HEK293 (cell line): Measurements from ENCODE around the gene CHPT1.
A peak's percentile ranks its signal among the peaks of the same experiment; 100 is the strongest.

Source experiments
- CTCF ChIA-PET: fragments of 350-600 bp; formaldehyde crosslinking; extraction: SDS; loops from one replicate; lab custom pipeline; 2021; ENCODE audit warnings: antibody characterized with exemption; lab: Yijun Ruan, JAX
- POLR2A ChIA-PET: fragments of 300-600 bp; formaldehyde crosslinking; extraction: SDS; loops from one replicate; lab custom pipeline; 2020; ENCODE audit warnings: antibody characterized with exemption, inconsistent platforms; lab: Yijun Ruan, JAX
- H3K27ac ChIP-seq: fragments of 200-500 bp; sonication (Bioruptor generic); 2 replicates; pipeline ENCODE4 v1.5.1; 2014; ENCODE audit warnings: low read depth, low read length, control low read depth, inconsistent platforms; ENCODE audit errors: extremely low read depth
- H3K36me3 ChIP-seq, 2 experiments: fragments of 200-500 bp in 1 of 2; sonication (Bioruptor generic) in 1 of 2; 1 replicate in 1 of 2; 2 replicates in 1 of 2; pipeline ENCODE4 v1.5.1; 2014 to 2017; ENCODE audit warnings: inconsistent platforms in 2 of 2, low read length in 2 of 2; ENCODE audit not compliant: control insufficient read depth in 2 of 2, insufficient read depth in 1 of 2
- H3K4me1 ChIP-seq: fragments of 200-500 bp; sonication (Bioruptor generic); 2 replicates; pipeline ENCODE4 v1.5.1; 2014; ENCODE audit warnings: mild to moderate bottlenecking, low read length, inconsistent platforms; ENCODE audit not compliant: control insufficient read depth, insufficient read depth
- H3K4me3 ChIP-seq: 2 replicates; pipeline ENCODE4 v1.5.1; 2011; ENCODE audit warnings: low read depth, mild to moderate bottlenecking, control low read depth, low read length, moderate library complexity
- H3K9me3 ChIP-seq: fragments of 200-500 bp; sonication (Bioruptor generic); 2 replicates; pipeline ENCODE4 v1.5.1; 2014; ENCODE audit warnings: low read depth, low read length, inconsistent platforms; ENCODE audit not compliant: control insufficient read depth, insufficient read depth
- BCL6B ChIP-seq: fragments of 450-650 bp; formaldehyde crosslinking; IDR thresholded peaks from 2 replicates; pipeline ENCODE4 v1.5.1; 2017; ENCODE audit warnings: missing biosample characterization, missing genetic modification characterization
- FEZF1 ChIP-seq: fragments of 450-650 bp; formaldehyde crosslinking; IDR thresholded peaks from 2 replicates; pipeline ENCODE4 v1.5.1; 2016; ENCODE audit warnings: missing biosample characterization, missing genetic modification characterization
- IKZF3 ChIP-seq: fragments of 450-650 bp; IDR thresholded peaks from 2 replicates; pipeline ENCODE4 v1.5.0; 2018; ENCODE audit warnings: missing biosample characterization, mild to moderate bottlenecking, missing genetic modification characterization, moderate library complexity
- KLF10 ChIP-seq: fragments of 450-650 bp; IDR thresholded peaks from 2 replicates; pipeline ENCODE4 v1.5.1; 2018; ENCODE audit warnings: missing biosample characterization, mild to moderate bottlenecking, missing genetic modification characterization
- KLF16 ChIP-seq: fragments of 450-650 bp; formaldehyde crosslinking; IDR thresholded peaks from 2 replicates; pipeline ENCODE4 v1.5.1; 2017; ENCODE audit warnings: missing biosample characterization, missing genetic modification characterization
- PBX3 ChIP-seq: sonication (generic); formaldehyde crosslinking; IDR thresholded peaks from 2 replicates; pipeline ENCODE4 v1.8.1; 2022; ENCODE audit warnings: mild to moderate bottlenecking, moderate library complexity, missing genetic modification reagents
- PRDM2 ChIP-seq: fragments of 450-650 bp; formaldehyde crosslinking; IDR thresholded peaks from 2 replicates; pipeline ENCODE4 v1.5.1; 2016; ENCODE audit warnings: missing biosample characterization, missing genetic modification characterization, borderline replicate concordance
- SCRT2 ChIP-seq: fragments of 450-650 bp; formaldehyde crosslinking; IDR thresholded peaks from 2 replicates; pipeline ENCODE4 v1.5.1; 2016; ENCODE audit warnings: missing biosample characterization, missing genetic modification characterization
- YY1 ChIP-seq: fragments of 450-650 bp; formaldehyde crosslinking; IDR thresholded peaks from 2 replicates; pipeline ENCODE4 v1.5.1; 2018; ENCODE audit warnings: missing biosample characterization, missing genetic modification characterization
- ZNF155 ChIP-seq: fragments of 450-650 bp; formaldehyde crosslinking; IDR thresholded peaks from 2 replicates; pipeline ENCODE4 v1.5.1; 2016; ENCODE audit warnings: missing biosample characterization, missing genetic modification characterization
- ZNF2 ChIP-seq: fragments of 450-650 bp; formaldehyde crosslinking; IDR thresholded peaks from 2 replicates; pipeline ENCODE4 v1.5.1; 2016; ENCODE audit warnings: missing biosample characterization, missing genetic modification characterization
- ZNF404 ChIP-seq: fragments of 450-650 bp; formaldehyde crosslinking; IDR thresholded peaks from 2 replicates; pipeline ENCODE4 v1.5.1; 2017; ENCODE audit warnings: missing biosample characterization, missing genetic modification characterization
- ZNF530 ChIP-seq: fragments of 450-650 bp; formaldehyde crosslinking; IDR thresholded peaks from 2 replicates; pipeline ENCODE4 v1.5.1; 2016; ENCODE audit warnings: low read depth, missing biosample characterization, missing genetic modification characterization
- ZNF645 ChIP-seq: fragments of 450-650 bp; formaldehyde crosslinking; IDR thresholded peaks from 2 replicates; pipeline ENCODE4; 2016; ENCODE audit warnings: missing biosample characterization, missing genetic modification characterization
- ZNF660 ChIP-seq: fragments of 450-650 bp; IDR thresholded peaks from 2 replicates; pipeline ENCODE4 v1.5.1; 2018; ENCODE audit warnings: missing biosample characterization, mild to moderate bottlenecking, missing genetic modification characterization
- TF ChIP-seq, protein P1 (sequence below): fragments of 450-650 bp; formaldehyde crosslinking; IDR thresholded peaks from 2 replicates; pipeline ENCODE4 v1.5.1; 2016; ENCODE audit warnings: missing biosample characterization, missing genetic modification characterization, low read depth
- TF ChIP-seq, protein P2 (sequence below): fragments of 450-650 bp; formaldehyde crosslinking; IDR thresholded peaks from 2 replicates; pipeline ENCODE4 v1.5.1; 2016; ENCODE audit warnings: missing biosample characterization, missing genetic modification characterization

The CHPT1 gene

DNA sequence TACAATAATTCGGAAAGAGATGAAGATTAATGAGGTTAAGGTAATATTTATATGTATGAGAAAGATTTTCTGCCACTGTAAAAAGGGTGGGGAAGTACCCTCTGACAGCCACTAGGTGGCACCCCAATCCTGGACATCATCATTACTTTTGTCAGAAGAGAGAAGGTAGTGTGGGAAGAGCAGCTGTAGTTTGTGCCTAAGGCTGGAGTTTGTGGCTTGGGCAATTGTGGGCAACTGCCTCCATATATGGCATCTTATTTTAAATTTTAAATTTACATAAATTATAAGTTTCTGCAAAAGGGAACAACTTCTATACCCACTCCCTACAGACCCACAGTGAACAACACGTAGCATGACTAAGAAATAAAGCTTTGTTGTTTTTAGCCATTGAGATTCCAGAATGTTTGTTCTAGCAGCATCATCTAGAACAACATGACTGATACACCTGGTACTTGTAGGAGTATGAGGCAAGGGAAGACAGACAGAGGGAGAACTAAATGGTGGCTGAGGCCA is 76.3 kb downstream of the CHPT1 start (continued):
- TF ChIP-seq, protein P1, sequence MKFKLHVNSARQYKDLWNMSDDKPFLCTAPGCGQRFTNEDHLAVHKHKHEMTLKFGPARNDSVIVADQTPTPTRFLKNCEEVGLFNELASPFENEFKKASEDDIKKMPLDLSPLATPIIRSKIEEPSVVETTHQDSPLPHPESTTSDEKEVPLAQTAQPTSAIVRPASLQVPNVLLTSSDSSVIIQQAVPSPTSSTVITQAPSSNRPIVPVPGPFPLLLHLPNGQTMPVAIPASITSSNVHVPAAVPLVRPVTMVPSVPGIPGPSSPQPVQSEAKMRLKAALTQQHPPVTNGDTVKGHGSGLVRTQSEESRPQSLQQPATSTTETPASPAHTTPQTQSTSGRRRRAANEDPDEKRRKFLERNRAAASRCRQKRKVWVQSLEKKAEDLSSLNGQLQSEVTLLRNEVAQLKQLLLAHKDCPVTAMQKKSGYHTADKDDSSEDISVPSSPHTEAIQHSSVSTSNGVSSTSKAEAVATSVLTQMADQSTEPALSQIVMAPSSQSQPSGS (tag by site-specific recombination) = no peak
- TF ChIP-seq PRDM2 (tag by site-specific recombination) (no peak), ZNF2 (tag by site-specific recombination) (0 out of 2 replicates have a peak, but pooled peaks have one; percentile 23), IKZF3 (tag by site-specific recombination) (no peak), FEZF1 (no peak), SCRT2 (tag by site-specific recombination) (peak; percentile 60), KLF16 (no peak), ZNF645 (no peak), ZNF404 (tag by site-specific recombination) (no peak), ZNF660 (tag by site-specific recombination) (0 out of 2 replicates have a peak, but pooled peaks have one; percentile 30)
- TF ChIP-seq, protein P2, sequence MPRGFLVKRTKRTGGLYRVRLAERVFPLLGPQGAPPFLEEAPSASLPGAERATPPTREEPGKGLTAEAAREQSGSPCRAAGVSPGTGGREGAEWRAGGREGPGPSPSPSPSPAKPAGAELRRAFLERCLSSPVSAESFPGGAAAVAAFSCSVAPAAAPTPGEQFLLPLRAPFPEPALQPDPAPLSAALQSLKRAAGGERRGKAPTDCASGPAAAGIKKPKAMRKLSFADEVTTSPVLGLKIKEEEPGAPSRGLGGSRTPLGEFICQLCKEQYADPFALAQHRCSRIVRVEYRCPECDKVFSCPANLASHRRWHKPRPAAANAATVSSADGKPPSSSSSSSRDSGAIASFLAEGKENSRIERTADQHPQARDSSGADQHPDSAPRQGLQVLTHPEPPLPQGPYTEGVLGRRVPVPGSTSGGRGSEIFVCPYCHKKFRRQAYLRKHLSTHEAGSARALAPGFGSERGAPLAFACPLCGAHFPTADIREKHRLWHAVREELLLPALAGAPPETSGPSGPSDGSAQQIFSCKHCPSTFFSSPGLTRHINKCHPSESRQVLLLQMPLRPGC (tag by site-specific recombination) = no peak

DNA sequence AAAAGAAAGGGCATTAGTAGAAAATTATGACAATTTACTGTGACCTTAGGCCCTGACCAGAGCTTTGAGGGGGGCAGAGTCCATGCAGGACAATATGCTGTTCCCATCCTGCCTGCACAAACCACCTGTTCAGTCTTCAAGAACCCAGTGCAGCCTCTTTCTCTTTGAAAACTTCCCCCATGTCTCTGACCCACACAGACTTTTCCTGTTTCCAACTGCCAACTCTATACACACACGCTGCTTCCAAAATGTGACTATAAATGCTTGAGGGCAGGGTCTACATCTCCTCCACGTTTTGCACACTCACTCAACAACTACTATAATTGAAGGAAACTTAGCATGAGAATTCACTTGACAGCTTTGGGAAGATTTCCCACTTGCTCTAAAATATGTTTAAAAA is 78.4 kb downstream of the CHPT1 start:
- no peak overlapping the region for H3K27ac ChIP-seq
- CTCF ChIA-PET = interaction anchor here (0.5 to 1.2 kb wide), 3 partner anchors 54 to 507 kb away, joined by 3 to 4 read pairs (median 3); partner anchors contain the start of gene GNPTAB
- TF ChIP-seq ZNF155 (no peak), ZNF530 (no peak), KLF10 (tag by site-specific recombination) (no peak), YY1 (tag by site-specific recombination) (no peak), PBX3 (CRISPR knock-in tag) (no peak), BCL6B (no peak)
- no peaks in the 10 kb centered on the region for H3K4me1 ChIP-seq
- H3K9me3 ChIP-seq = no peaks in the 10 kb centered on the region
- H3K36me3 ChIP-seq = peaks cover 0 to 11% of the 10 kb centered on the region in 2 experiments; a peak in 1 of 3 replicates
- no peak overlapping the region for H3K4me3 ChIP-seq
- POLR2A ChIA-PET = no interaction called here
